GM21576 (cell line): ENCODE results near the gene PTPRD.

Source experiments
- ATAC-seq: cut with Tn5 transposase; IDR thresholded peaks from one replicate; pipeline ENCODE4 v1.9.1; 2021; ENCODE audit warnings: mild to moderate bottlenecking, moderate library complexity; ENCODE audit not compliant: unreplicated experiment

The PTPRD gene

DNA sequence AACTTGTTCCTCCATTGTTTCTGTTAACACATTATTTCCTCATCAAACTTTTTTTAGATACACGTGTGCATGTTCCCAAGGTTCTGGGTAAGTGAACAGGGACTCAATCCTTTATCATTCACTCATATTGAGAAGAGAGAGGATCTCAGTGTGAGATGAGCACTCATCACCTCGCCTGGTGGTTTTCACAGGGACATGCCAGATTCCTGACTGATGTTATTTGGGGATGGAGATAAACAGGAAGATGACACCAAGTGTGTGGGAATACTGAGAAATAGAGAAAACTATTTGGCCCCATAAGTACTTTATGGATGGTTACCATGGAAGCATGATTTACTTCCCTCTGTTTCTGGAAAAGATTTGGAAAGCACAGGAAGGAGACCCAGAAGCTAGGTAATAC is 2279.9 kb downstream of the PTPRD start:
- no peak for ATAC-seq

DNA sequence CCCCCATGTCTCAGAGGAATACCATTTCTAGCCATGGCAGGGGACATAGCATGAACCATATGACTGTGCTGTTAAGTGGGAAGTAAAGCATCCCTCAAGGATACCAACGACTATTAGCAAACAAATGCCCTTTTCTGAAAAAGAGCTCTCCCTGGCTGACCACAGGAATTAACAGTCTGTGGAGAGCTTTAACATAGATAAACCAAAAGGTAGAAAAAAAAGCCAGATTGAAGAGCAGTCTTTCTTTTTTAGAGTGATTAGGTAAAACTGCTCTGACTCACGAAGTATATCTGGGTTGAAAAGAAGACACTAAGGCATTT is 2280.5 kb downstream of the PTPRD start:
- ATAC-seq = no peak

DNA sequence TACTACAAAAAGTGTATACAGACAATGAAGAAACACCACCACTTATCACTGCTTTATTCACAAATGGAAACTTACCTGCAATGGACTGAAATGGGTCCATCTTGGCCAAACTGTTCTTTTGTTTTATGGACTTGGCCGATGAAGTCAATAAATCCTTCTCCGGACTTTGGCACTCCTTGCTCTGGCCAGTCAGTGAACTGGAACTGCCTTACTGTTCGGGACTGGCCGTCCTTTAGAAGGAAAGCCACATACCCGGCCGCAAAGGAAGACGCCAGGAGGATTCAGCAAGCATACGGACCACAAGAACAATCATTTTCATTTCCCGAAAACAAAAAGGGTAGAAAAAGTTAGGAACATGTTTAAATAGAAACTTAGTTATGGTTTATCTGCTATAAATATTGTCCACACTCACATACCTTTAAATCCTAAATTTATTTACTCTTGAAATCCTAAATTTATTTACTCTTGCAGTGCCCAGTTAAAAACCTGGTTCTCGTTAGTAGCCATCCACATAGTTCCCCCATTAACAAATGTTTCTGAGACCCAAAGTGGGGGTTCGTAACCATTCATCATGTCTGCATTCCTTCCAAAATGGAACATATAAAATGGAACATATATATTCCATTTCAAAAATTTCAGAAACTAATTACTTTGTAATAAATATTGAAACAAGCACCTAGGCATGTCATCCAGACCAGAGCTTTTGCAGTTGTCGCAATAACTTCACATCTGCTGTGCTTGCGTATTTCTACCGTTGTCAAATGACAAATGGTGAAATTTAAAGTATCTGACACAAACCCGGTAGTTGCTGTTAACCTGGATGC is 2281.1 kb downstream of the PTPRD start:
- no peak for ATAC-seq

DNA sequence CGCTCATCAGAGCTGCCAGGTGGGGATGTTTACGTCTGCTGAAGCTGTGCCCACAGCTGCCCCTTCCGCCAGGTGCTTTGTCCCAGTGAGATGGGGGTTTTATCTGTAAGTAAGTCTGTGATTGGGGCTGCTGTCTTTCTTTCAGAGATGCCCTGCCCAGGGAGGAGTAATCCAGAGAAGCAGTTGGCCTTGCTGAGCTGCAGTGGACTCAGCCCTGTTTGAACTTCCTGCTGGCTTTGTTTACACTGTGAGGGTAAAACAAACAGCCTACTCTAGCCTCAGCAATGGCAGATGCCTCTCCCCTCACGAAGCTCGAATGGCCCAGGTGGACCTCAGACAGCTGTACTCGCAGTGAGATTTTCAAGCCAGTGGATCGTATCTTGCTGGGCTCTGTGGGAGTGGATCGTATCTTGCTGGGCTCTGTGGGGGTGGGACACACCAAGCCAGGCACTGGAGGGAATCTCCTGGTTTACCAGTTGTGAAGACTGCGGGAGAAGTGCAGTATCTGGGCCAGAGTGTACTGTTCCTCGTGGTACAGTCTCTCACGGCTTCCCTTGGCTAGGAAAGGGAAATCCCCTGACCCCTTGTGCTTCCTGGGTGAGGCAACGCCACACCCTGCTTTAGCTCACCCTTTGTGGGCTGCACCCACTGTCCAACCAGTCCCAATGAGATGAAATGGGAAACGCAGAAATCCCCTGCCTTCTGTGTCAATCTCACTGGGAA is 2283.1 kb downstream of the PTPRD start:
- ATAC-seq = no peak

DNA sequence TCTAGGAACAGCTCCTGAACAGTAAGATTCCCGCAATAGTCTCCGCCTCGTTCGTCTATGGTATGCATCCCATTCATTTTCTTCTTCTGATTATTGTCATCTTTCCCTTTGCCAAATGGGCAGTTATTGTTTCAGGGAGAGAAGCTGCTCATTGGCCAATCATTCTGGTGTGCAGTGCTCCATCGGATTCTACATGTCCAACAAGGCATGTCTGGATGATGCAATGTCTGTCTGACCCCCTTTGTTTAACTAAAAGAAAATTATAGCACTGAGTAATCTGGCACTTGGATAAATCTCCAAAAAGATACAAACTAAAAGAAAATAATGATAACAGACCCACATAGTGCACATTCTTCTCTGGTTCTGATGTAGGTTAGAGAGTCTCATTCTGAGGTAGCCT is 2297.6 kb downstream of the PTPRD start:
- no peak for ATAC-seq

DNA sequence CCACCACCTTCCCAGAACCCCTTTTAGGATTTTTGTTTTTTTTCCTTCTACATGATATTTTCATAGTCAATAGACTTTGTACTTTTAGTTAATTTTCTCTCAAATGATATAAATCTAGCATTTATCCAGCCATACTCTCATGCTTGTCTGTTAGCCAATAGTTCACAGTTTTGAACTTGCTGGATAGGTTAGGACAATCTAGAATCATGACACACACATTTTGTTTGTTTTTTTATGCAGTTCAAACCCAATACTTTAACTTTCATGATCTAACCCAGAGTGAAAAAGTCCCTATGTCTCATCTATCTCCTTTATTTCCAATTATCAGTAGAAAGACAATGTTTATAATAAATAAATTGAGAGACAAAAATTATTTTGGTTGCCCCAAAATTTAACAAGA is 2303.5 kb downstream of the PTPRD start:
- no peak for ATAC-seq

DNA sequence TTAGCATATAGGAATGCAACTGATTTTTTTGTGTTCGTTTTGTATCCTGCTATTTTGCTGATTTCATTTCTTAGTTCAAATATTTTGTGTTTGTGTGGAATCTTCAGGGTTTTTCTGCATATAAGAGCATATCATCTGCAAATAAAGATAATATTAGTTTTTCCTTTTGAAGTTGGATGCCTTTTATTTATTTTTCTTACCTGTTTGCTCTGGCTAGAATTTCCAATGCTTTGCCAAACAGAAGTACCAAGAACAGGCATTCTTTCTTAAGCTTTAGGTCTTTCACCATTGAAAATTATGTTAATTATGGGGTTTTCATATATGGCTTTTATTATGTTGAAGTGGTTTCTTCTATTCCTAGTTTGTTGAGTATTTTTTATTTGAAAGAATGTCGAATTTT is 2308.1 kb downstream of the PTPRD start:
- no peak for ATAC-seq

DNA sequence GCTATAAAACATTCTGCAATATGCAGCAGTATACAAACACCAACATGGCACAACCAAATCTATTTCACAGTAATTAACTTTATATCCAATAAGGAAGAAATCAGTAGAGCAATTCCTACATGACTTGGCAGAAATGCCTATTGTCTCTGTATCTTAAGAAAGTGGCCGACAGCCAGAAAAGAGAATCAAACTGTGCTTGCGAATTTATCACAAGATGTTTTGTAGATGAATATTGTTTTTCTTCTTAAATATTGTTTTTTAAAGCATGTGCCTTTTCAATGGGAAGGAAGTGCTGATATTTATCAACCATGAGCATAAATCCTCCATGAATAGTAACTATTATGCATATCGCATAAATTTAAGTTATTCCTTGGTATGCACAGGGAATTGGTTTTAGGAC is 2311.5 kb downstream of the PTPRD start:
- no peak for ATAC-seq

DNA sequence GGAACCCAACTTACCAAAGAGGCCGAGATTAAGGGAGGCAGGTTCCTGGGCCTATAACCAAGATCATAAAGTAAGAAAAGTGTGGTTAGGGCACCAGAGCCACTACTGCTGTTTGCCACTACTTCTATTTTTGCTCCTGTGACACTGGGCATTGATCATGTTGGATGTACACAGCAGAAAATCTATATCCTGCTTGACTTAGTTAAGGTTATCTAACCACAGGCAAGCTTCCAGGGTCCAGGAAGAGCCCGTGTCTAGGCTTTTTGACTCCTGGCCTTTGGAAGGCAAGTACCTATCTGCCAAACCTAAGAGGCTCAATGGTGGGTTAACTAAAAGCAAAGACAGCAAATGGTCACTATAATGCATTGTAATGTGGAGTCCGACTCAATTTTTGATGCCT is 2315.8 kb downstream of the PTPRD start:
- no peak for ATAC-seq

DNA sequence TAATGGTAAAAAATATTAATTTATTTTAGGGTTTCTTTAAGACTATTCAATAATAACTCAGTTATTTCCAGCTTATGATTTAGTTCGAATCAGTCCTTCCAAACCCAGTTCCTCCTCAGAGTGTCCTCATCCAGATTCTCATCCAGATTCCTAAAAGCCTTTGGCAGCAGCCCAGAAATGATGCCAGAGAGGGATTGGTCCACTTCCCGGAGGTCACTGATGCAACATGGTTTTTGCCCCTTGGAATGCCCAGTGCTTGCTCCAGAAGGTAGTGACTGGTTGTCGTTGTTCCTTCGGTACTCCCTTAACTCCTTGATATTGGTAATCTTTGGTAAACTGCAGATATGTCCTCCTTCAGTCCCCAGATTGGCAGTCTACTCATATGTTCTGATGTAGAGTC is 2320.1 kb downstream of the PTPRD start:
- no peak for ATAC-seq

DNA sequence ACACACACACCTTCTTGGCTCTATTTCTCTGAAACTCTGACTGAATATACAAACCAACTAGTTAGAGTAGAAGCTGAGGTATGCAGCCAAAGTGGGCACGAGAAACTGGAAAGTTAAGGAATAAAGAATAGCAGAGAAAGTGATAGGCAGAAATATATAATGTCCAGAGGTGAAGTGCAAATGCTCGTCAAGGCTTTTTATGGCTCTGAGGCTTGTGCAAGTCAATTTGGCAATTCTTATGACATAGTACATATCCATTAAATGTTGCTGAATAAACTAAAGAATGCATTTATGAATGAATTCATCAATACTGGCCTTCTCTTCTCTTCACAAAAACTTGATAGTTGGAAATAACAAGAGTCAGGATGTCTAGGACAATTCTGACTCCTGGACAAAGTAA is 2323.1 kb downstream of the PTPRD start:
- no peak for ATAC-seq

DNA sequence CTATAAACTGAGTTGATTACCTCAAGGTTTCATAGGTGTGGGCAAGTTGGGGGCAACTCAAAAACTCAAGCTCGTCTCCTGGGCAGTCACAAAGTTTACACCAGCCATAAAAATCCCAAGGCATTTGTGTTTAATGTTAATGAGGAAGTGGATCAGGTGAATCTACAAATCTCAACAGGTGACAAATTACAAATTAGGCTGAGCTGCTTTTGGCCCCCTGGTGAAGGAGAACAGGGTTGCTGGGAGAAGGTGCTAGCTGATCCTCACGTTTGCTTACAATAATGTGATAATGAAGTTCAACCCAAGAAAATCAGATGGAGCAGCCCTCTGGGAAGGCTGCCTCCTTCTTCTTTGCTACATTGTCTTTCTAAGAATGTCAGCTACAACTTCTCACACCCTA is 2324.8 kb downstream of the PTPRD start:
- no peak for ATAC-seq

DNA sequence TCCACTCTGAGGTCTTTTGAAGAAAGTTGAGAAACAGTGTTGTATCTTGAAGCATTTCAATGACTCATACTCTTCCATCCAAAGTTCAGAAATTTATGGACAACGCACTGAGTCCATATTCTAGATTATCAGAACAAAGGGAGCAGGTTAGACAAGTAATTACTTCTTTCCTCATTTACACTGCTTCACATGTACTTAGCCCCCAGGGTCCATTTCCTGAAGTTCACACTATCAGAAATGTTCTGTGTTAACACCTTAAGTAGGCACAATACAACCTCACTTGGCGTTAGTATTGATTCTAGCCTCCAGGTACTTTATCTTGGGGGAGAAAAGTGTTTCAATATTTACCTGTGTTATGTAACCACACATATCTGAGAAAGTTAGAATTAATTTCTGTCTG is 2325.3 kb downstream of the PTPRD start:
- ATAC-seq = no peak

DNA sequence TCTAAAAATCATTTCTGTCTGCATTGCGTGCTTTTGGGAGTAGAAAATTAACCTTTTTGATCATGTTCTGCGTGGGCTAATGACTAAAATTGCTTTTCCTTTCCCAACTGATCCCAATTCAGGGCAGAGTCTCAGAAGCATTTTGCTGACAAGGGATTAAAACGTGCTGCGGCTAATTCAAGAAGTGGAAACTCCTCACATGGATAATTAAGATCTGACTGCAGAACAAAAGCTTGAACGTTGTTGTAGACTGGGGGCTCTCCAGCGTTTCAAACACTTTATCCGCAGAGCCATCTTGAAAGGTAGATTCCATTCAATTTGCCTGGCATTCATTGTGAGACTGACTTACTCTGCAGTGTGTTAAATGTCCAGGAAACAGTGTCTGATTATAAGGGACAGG is 2327.9 kb downstream of the PTPRD start:
- no peak for ATAC-seq

DNA sequence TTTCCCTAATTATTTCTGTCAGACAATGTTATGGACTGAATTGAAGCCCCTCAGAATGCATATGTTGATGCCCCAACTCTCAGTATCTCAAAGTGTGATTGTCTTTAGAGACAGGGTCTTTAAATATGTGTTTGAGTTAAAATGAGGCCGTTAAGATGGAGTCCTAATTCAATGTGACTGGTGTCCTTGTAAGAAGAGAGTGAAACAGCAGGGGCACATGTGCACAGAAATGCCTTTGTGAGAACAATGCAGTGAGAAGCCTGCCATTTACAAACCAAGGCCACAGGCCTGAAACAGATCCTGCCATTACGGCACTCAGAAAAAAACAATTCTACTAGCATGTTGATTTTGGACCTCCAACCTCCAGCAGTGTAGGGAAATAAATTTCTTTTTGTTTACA is 2330.3 kb downstream of the PTPRD start:
- ATAC-seq = no peak

DNA sequence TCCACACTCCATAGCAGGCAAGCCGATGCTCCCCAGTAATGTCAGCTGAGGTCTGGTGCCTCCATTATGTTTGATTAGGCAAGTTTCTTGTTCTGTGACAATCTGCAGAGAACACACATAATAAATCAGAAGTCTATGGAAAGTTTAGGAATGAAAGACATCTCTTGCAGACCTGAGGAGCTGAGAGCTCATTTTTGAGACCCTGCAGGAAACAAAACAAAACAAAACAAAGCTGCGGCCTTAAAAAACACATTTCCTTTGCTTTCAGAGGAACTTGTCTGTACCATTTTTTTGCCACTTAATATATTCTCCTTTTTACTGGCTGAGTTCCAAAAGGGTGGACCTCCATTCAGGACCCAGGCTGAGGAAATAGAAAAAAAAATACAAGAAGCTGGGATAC is 2332.0 kb downstream of the PTPRD start:
- no peak for ATAC-seq

DNA sequence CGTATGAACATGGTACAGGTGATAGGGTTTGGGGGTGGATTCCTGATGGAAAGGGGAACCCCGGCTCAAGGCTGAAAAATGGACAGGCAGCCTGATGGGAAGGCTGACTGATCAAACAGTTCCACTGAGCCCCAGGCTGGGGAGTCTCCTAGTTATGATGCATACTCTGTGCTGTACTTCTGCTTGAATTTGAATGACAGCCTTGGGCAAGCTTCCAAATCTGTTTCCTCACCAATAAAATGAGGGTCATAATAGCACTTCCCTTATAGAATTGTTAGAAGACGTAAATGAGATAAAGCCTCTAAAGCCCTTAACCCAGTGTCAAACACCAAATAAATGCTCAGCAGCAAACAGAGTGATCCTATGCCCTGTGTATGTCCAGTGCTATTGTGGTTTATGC is 2334.8 kb downstream of the PTPRD start:
- ATAC-seq = no peak

DNA sequence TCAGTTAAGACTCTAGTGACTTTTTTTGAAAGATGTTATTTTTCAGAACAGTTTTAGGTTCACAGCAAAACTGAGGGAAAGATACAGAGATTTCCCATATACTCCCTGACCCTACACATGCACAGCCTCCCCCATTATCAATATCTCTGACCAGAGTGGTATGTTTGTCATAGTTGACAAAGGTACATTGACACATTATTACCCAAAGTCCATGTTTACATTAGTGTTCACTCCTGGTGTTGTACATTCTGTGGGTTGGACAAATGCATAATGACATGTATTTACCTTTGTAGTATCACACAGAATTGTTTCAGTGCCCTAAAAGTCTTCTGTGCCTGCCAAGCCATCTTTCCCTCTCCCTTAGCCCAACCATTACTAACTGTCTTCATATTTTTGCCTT is 2342.6 kb downstream of the PTPRD start:
- no peak for ATAC-seq

DNA sequence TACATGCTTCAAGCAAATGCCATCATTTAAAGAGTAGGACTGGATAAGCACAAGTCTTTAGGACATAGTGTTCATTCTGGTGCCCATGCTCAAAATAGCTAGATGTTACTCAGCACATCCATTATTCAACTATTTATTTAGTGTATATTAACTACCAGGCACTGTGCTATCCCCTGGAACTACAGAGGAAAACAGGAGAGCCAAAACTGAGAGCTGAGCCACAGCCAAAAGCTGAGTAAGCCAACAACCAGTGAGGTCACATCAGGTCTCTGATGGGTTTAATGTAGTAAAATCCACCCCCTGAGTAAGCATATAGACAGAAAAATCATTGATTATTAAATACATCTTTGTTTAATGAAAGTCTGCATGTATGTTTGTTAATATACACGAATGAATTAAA is 2343.9 kb downstream of the PTPRD start:
- ATAC-seq = no peak

DNA sequence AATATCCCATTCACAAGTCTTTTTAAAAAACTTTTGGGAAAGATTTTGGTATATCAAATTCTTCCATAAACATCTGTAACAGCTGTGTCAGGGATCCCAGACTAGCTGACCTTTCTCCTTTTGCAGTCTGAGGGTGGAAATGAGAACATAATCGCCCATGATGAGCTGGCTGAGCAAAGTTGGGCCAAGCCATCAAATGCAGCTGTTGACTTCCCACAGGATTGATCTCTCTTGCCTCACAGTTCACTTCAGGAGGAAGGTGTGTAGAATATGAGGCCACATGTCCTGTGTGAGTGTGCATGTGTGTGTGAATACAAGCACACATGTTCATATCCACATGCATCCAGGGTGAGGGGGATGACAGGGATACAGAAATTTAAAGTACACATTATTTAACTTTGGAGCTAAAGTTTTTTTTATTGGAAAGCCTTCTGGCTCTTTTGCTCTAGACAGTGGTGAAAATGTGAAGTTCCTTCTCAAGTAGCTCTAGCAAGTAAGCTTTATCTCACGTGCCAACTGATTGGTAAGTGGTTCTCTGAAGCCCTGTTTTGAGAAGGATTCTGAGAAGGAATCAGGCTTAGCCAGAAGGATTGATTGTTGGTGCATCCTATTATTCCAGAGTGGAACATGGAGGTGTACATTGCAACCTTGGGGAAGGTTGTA is 2344.5 kb downstream of the PTPRD start:
- no peak for ATAC-seq

DNA sequence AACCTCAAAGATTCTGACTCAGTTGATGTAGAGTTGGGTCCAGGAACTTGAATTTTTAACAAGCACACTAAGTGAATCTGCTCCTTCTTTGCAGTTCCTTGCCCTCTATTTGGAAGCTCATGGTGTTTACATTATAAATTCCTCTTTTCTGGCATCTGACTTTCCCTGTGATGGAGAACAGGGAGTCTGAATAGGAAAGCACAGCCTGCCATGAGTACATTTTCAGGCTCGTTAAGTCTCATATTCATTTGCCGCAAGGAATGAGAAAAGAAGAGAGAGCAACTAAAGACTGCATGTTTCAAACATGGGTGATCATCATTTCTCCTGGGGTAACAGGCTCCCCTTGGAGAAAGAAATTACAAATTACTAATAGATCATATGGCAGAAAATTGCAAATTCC is 2345.2 kb downstream of the PTPRD start:
- no peak for ATAC-seq

DNA sequence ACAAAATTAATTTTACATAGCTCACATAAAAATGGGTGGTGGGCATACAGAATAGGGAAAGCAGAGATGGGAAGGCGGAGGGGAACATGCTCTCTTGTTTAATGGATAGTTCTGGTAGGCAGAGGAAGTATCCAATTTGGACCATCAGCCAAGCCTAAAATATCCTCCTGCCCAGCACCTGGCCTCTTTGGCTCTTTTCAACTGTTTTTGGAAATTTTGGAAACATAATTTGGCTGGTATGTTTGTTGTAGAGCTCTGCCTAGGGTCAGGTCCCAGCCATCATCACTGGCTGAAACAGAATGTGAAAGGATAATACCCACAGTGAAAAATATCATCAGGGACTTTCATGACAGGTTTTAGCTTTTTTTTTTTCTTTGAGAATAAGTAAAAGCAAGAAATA is 2345.9 kb downstream of the PTPRD start:
- ATAC-seq = no peak
